Transverse colon (tissue), 4 donors: ENCODE data around the gene KRTAP10-9. TPM values are rescaled to one million over a fixed set of nuclear protein-coding genes. Genes with fewer than 3 reads are reported as not detected.

Experiments
- DNase-seq: peaks from one replicate; pipeline ENCODE4 v3.0.0-alpha.2; 2019
- H3K27ac ChIP-seq, 4 donors: fragments of 200-600 bp; sonication (generic); 2 replicates each; pipeline ENCODE4 v1.5.1; 2016 to 2018; ENCODE audit warnings: inconsistent platforms in 4 of 4
- H3K27me3 ChIP-seq: fragments of 200-600 bp; sonication (generic); 2 replicates; pipeline ENCODE4 v1.5.1; 2017; ENCODE audit warnings: inconsistent platforms
- H3K36me3 ChIP-seq, 4 donors: fragments of 200-600 bp; sonication (generic); 2 replicates each; pipeline ENCODE4 v1.5.1; 2017 to 2019; ENCODE audit warnings: inconsistent platforms in 4 of 4
- H3K4me1 ChIP-seq, 4 donors: fragments of 200-600 bp; sonication (generic); 2 replicates each; pipeline ENCODE4 v1.5.1; 2017 to 2020; ENCODE audit warnings: inconsistent platforms in 4 of 4
- H3K4me3 ChIP-seq, 4 donors: fragments of 200-600 bp; sonication (generic); 1 replicate in 1 of 4; 2 replicates in 3 of 4; pipeline versions ENCODE4 v1.5.1 to v1.6.1; 2017 to 2019; ENCODE audit warnings: inconsistent platforms in 4 of 4
- H3K9me3 ChIP-seq, 2 donors: fragments of 200-600 bp; sonication (generic); 2 replicates each; pipeline ENCODE4 v1.5.1; 2017 to 2019; ENCODE audit warnings: inconsistent platforms in 2 of 2
- EP300 ChIP-seq: sonication (generic); formaldehyde crosslinking; IDR thresholded peaks from one replicate; pipeline ENCODE4 v1.6.1; 2017; ENCODE audit warnings: antibody characterized with exemption, low read depth
- POLR2A ChIP-seq: fragments of 450-650 bp; IDR thresholded peaks from one replicate; pipeline ENCODE4 v1.6.1; 2016; ENCODE audit warnings: antibody characterized with exemption, mild to moderate bottlenecking, moderate library complexity
- POLR2AphosphoS5 ChIP-seq, 3 donors: sonication (generic); formaldehyde crosslinking; IDR thresholded peaks; one replicate each; pipeline ENCODE4 v1.6.1; 2016; ENCODE audit warnings: antibody characterized with exemption in 3 of 3
- WGBS, 2 donors: methylation state at CpG; one replicate each; pipeline ENCODE4 v1.1.5; 2018; ENCODE audit warnings: low coverage in 1 of 2; 5-methylcytosine and 5-hydroxymethylcytosine counted together
- in situ Hi-C, 4 donors: fragments of 200-750 bp; cut with MboI; loops; one replicate each; pipeline versions ENCODE4 v1.15.0 to v1.15.1; 2017; ENCODE audit warnings: low sequenced_read_pairs in 3 of 4, low pct_ligation_motif_present in 1 of 4, low pct_unique_long_range_greater_than_20kb in 1 of 4
- intact Hi-C: fragments of 100-400 bp; cut with DNase I; formaldehyde crosslinking; loops from one replicate; pipeline ENCODE4 v1.15.1; 2023; ENCODE audit warnings: low total_unique reads
- total RNA-seq, 4 donors: library from RNA; depleted of rRNA; stranded (reverse); fragments of >200 nt; gene quantifications; one replicate each; pipeline ENCODE4 v1.1.0, GENCODE V29; 2016
- TF ChIP-seq, protein P1 (sequence below), 5 experiments: fragments of 200-600 bp in 3 of 5; fragments of 450-650 bp in 2 of 5; sonication (generic) in 3 of 5; IDR thresholded peaks; 1 replicate in 2 of 5; 2 replicates in 3 of 5; pipeline ENCODE4 v1.5.1; 2016 to 2017; ENCODE audit warnings: antibody characterized with exemption in 5 of 5, inconsistent platforms in 3 of 5, mild to moderate bottlenecking in 2 of 5, moderate library complexity in 1 of 5

Gene KRTAP10-9
- total RNA-seq, 4 donors from 2014 or later, result not detected

DNA sequence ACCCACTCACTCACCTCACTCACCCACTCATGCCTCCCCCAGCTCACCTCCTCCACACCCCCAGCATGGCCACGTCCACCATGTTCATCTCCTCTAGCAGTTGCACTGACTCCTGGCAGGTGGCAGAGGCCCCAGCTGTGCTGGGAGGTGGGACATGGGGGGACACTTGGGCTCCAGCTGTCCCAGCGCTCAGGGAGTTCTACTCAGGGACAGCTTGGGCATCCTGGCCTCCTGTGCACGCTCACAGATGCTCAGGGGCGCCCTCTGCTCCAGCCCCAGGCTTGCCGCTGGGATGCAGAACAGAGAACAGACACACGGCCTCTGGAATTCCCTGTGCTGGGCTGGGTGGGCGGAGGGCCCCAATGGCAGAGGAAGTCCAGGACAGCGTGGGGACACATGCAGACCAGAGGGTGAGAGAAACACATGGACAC lies 9.8 kb upstream of the KRTAP10-9 start:
- Histone ChIP-seq H3K9me3 (peaks cover 0 to 6% of the 10 kb centered on the region in 2 donors), H3K36me3 (no peaks in the 10 kb centered on the region), H3K27ac (no peak overlapping the region), H3K27me3 (no peaks in the 10 kb centered on the region), H3K4me1 (peaks cover 0 to 3% (median 0%) of the 10 kb centered on the region in 4 donors), H3K4me3 (no peak overlapping the region)
- 59% methylated on average over 8 of the region's 8 CpGs; no CpG with 5 or more reads in 1 of the 2 donors for WGBS, 2 donors
- no peak for TF ChIP-seq POLR2A
- TF ChIP-seq POLR2AphosphoS5 (IDR thresholded peaks at IDR 0.05), result no peak
- TF ChIP-seq EP300, result no peak
- TF ChIP-seq, protein P1, sequence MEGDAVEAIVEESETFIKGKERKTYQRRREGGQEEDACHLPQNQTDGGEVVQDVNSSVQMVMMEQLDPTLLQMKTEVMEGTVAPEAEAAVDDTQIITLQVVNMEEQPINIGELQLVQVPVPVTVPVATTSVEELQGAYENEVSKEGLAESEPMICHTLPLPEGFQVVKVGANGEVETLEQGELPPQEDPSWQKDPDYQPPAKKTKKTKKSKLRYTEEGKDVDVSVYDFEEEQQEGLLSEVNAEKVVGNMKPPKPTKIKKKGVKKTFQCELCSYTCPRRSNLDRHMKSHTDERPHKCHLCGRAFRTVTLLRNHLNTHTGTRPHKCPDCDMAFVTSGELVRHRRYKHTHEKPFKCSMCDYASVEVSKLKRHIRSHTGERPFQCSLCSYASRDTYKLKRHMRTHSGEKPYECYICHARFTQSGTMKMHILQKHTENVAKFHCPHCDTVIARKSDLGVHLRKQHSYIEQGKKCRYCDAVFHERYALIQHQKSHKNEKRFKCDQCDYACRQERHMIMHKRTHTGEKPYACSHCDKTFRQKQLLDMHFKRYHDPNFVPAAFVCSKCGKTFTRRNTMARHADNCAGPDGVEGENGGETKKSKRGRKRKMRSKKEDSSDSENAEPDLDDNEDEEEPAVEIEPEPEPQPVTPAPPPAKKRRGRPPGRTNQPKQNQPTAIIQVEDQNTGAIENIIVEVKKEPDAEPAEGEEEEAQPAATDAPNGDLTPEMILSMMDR (IDR thresholded peaks at IDR 0.05), result no peak
- in situ Hi-C loops, result no loop called here
- DNase-seq, result no peak
- intact Hi-C loops, result no loop called here

DNA sequence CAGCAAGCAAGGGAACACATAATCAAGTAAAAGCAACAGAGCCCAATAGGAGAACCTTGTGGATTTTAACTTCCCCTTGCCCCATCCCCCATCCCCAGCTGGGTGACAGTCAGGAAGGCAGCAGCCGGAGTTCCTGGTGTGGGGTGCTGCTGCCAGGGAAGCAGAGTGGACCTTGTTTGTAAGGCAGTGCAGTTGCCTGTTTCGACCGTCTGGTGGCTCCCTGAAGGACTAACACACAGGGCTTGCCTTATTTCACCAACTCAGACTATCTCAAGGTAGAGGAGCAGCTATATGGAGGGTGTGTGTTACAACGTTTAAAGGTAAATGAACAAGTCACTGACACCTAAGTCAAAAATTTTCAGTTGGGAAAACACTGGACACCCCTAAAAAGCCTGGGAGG lies 8.4 kb upstream of the KRTAP10-9 start:
- H3K27ac ChIP-seq, result peak overlapping the region in 1 of 4 donors; percentile 3
- DNase-seq, result peak; percentile 22
- H3K4me1 ChIP-seq, result peaks cover 0 to 3% (median 0%) of the 10 kb centered on the region in 4 donors
- TF ChIP-seq, protein P1 (IDR thresholded peaks at IDR 0.05), result peak in 1 of 5 experiments; percentile 25
- no peak for TF ChIP-seq POLR2A
- H3K4me3 ChIP-seq, result no peak overlapping the region
- 39% methylated on average over 4 of the region's 4 CpGs; no CpG with 5 or more reads in 1 of the 2 donors for WGBS, 2 donors
- H3K36me3 ChIP-seq, result no peaks in the 10 kb centered on the region
- in situ Hi-C loops, result no loop called here
- intact Hi-C loops, result no loop called here
- peaks cover 5 to 13% of the 10 kb centered on the region in 2 donors for H3K9me3 ChIP-seq
- no peaks in the 10 kb centered on the region for H3K27me3 ChIP-seq

DNA sequence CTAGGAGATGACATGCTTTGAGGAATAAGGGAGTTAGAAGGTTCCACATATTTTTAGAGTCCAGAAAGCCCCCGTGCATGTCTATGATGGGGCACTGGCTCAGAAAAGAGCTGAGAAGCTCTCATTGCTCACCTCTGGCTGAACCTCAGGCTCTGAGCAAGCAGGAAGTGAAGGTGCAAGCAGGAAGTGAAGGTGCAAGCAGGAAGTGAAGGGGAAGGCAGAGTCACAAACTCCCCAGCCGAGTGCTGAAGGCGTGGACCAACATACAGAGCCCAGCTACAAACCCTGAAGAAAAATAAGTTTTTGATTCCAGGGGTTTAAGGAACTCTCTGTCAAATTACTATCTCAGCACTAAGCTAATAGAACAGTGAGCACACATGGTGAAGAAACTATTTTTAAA lies 8.0 kb upstream of the KRTAP10-9 start:
- Histone ChIP-seq H3K4me3 (no peak overlapping the region), H3K36me3 (no peaks in the 10 kb centered on the region), H3K9me3 (peaks cover 9 to 17% of the 10 kb centered on the region in 2 donors), H3K4me1 (peaks cover 0 to 3% (median 0%) of the 10 kb centered on the region in 4 donors), H3K27ac (peak overlapping the region in 2 of 4 donors; percentile 3 to 9), H3K27me3 (no peaks in the 10 kb centered on the region)
- TF ChIP-seq POLR2A (no peak), POLR2AphosphoS5 (IDR thresholded peaks at IDR 0.05) (no peak), EP300 (no peak)
- TF ChIP-seq, protein P1 (IDR thresholded peaks at IDR 0.05), result no peak
- in situ Hi-C loops (no loop called here), intact Hi-C loops (no loop called here)
- 65 to 100% methylated on average over 1 to 3 of the region's 3 CpGs for WGBS, 2 donors
- no peak for DNase-seq

DNA sequence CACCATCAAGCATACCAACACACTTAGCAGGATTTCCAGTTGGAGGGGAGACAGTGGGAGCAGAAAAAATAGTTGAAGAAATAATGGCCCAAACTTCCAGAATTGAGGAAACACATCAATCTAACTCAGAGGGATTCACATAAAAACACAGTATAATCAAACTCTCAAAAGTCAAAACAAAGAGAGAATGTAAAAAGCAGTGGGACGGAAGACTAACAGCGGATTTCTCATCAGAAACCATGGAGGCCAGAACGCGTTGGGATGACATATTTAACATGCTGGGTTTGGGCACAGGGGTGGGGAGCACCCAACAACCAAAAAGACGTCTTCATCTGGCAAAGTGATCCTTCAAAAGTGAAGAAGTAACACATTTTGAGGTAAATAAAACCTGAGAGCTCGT lies 7.0 kb upstream of the KRTAP10-9 start:
- Histone ChIP-seq H3K4me3 (no peak overlapping the region), H3K27ac (no peak overlapping the region), H3K36me3 (no peaks in the 10 kb centered on the region), H3K9me3 (peaks cover 9 to 26% of the 10 kb centered on the region in 2 donors), H3K4me1 (peaks cover 0 to 3% (median 0%) of the 10 kb centered on the region in 4 donors), H3K27me3 (no peaks in the 10 kb centered on the region)
- WGBS, 2 donors, result 86 to 92% methylated on average over 6 of the region's 6 CpGs
- in situ Hi-C loops, result no loop called here
- intact Hi-C loops, result no loop called here
- DNase-seq, result no peak
- no peak for TF ChIP-seq POLR2AphosphoS5 (IDR thresholded peaks at IDR 0.05)
- no peak for TF ChIP-seq POLR2A
- TF ChIP-seq EP300, result no peak
- TF ChIP-seq, protein P1 (IDR thresholded peaks at IDR 0.05), result no peak
